ENCODE results near the gene C14orf119.

Gene C14orf119

DNA sequence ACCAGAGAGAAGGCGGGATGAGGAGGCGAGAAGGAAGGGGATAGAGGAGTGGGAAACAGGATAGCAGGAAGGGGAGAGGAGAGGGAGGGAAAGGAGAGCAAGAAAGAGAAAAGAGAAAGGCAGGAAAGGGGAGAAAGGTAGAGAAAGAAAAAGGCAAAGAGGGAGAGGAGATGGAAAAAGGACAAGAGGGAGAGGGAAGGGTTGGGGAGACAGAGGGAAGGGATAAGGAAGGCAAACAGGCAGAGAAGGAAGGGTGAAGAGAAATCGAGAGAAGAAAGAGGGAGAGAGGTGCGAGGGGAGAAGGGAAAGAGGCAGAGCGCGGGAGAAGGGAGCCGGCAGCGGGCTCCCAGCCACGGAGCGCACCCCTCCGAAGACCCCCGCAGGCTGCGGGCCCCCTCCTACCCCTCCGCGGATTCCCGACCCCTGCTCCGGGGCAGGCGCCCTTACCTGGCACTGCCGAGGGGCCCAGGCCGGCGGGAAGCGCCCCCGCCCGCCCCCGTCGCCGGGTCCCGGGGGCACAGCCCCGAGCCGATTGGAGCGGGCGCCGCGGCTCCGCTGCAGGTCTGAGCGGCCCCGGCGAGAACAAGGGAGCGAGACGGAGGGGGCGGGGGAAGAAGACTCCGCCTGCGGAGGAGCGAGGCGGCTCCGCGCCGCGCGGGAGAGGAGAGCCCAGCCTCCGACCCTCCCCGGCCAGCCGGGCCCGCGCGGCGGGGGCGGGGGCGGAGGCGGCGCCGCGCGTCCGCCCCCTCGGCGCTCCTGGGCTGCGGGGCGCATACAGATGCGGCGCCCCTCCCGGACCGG is 38.1 kb upstream of the C14orf119 start, which contains the start of gene CDH24:
Gene CDH24, minus strand, starts transcription at position 565 of the 801 bp plus-strand sequence. CDS start 1,787 bp downstream, outside the sequence.
- H3K27ac Mint-ChIP-seq: peak within 1 kb of the TSS; percentile 82

DNA sequence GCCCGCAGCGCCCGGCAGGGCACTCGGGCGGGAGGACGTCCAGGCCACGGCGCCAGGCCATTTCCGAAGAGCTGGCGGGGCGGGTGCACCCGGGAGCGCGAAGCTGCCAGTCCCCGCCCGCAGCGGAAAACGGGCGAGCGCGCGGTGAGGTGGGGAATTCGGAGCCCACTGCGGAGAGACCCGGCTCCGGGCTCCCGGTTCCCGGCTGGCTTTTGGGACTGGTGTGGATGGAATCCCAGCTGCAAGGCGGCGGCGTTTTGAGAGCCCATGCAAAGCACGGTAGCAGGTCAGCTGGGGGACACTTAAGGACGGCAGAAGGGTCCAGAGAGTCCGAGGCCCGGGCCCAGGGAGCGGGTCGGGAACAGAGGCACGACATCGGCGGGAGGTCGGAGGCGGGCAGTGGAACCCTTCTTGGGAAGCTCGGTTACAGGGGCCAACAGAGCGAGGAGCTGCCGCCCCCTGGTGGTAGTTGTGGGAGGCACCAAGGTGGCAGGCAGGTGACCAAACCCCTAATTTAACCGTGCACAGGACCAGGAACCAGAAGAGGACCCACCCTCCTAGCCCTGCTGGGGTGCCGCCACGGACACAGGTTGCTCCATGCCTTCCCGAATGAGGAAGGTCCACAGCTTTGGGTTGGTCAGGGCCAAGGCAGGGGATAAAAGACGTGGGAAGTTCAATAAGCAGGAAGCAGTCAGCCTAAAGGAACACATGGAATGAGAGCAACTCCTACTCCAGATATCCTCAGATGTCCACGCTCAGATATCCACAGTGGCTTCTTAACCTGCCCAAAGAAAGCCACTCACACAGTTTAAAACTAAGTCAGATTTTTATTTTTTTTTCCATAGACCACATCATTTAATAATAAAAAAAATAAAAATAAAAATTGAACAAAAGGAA is 37.3 kb upstream of the C14orf119 start:
- Mint-ChIP-seq H3K9me3 (no peaks in the 10 kb centered on the region), H3K4me3 (peak overlapping the region; percentile 82), H3K4me1 (ENCODE audit: low read depth) (peaks cover 20% of the 10 kb centered on the region), H3K27me3 (peaks cover 4% of the 10 kb centered on the region), H3K27ac (peak overlapping the region; percentile 82), H3K36me3 (ENCODE audit: low read depth) (peaks cover 50% of the 10 kb centered on the region)
- peak; percentile 91 for DNase-seq

More for the DNA sequence above, 38.1 kb upstream of the C14orf119 start, which contains the start of gene CDH24:
- Mint-ChIP-seq H3K4me3 (peak within 1 kb of the TSS; percentile 82), H3K4me1 (ENCODE audit: low read depth) (peaks cover 20% of the 10 kb centered on the region), H3K9me3 (no peaks in the 10 kb centered on the region), H3K27me3 (peaks cover 4% of the 10 kb centered on the region), H3K36me3 (ENCODE audit: low read depth) (peaks cover 41% of the 10 kb centered on the region)
- peak; percentile 77 for DNase-seq

DNA sequence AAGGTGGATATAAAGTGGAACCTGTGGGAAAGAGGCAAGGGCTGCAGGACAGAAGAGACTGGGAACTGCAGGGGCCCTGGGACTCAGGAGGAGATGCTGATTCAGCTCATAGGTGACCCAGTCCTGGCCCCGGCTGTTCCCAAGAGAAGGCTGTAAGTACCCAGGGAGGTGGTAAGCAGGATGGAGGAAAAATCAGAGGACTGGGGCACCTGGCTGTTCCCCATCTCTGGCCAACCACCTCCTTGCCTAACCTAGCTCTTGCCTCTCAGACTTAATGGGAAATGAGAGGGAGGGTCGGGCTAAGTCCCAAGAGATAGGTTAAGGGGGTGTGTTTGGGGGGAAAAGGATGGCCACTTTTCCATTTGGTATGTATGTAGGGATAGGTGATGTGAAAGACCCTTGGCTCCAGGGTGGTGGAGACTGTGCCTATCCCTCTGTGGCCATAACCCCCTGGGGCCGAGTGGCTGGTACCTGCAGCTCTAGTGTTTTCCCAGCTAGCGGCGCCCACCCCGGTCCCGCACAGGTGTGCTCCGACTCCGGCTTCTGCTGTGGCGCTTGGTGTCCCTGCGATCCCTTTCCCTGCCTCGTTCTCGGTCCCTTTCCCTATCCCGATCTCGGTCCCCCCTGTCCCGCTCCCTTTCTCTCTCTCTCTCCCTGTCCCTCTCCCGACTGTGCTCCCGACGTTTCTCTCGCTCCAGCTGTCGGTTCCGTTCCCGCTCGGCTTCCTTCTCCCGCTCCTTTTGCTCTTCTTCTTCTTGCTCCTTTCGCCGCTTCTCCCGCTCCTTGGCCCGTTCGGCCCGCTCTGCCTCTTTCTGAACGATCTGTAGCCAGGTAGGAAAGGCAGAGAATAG is 36.4 kb upstream of the C14orf119 start:
- Mint-ChIP-seq H3K27ac (no peak overlapping the region), H3K9me3 (no peaks in the 10 kb centered on the region), H3K4me3 (no peak overlapping the region), H3K27me3 (peaks cover 4% of the 10 kb centered on the region), H3K4me1 (ENCODE audit: low read depth) (peaks cover 20% of the 10 kb centered on the region), H3K36me3 (ENCODE audit: low read depth) (peaks cover 59% of the 10 kb centered on the region)
- no peak for DNase-seq

DNA sequence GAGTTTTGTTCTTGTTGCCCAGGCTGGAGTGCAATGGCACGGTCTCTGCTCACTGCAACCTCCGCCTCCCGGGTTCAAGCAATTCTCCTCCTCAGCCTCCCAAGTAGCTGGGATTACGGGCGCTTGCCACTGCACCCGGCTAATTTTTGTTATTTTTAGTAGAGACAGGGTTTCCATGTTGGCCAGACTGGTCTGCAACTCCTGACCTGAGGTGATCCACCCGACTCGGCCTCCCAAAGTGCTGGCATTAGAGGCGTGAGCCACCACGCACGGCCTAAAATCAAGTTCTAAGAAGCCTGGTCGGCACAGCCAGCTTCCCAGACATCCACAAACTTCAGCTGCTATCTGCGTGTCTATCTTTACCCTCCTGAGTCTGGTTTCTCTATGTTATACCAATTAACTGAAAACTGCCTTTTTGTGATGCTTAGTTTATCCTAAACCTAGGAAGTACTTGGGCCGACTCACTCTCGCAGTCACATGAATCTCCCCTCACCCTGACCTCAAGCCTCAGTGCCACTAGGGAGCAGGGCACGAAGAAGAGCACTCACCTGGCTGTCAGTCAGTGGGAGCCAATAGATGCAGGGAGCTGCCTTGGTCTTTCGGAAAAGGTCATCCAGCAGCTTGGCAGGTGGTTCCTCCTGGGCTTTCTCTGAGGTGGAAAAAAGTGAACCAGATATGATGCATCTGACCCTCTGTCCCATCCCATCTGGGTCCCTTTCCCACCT is 34.6 kb upstream of the C14orf119 start:
- peaks cover 21% of the 10 kb centered on the region for H3K4me1 Mint-ChIP-seq (ENCODE audit: low read depth)
- H3K4me3 Mint-ChIP-seq: no peak overlapping the region
- peaks cover 75% of the 10 kb centered on the region for H3K36me3 Mint-ChIP-seq (ENCODE audit: low read depth)
- H3K27me3 Mint-ChIP-seq: peaks cover 4% of the 10 kb centered on the region
- DNase-seq: no peak
- peak overlapping the region; percentile 47 for H3K27ac Mint-ChIP-seq
- no peaks in the 10 kb centered on the region for H3K9me3 Mint-ChIP-seq

DNA sequence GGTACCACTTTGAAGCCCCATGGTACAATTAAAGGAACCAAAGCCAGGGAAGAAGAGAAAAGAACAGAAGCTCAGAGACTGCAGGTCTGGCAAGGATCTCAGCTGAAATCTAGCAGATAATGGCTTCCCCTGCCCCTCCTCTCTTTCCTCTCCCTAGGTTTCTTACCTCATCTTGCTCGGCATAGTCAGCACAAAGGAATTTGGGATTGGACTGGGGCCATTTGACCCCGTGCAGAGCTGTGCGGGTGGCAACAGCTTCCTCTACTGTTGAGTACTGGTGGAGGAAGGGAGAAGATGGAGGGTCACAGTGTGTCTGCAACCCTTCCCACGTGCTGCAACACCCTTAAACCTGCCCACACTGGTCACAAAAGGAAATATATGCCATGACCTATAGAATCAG is 33.3 kb upstream of the C14orf119 start:
- Mint-ChIP-seq H3K4me3 (no peak overlapping the region), H3K27me3 (no peaks in the 10 kb centered on the region), H3K4me1 (ENCODE audit: low read depth) (peaks cover 12% of the 10 kb centered on the region), H3K9me3 (no peaks in the 10 kb centered on the region), H3K27ac (peak overlapping the region; percentile 4), H3K36me3 (ENCODE audit: low read depth) (peaks cover 88% of the 10 kb centered on the region)
- peak; percentile 5 for DNase-seq

DNA sequence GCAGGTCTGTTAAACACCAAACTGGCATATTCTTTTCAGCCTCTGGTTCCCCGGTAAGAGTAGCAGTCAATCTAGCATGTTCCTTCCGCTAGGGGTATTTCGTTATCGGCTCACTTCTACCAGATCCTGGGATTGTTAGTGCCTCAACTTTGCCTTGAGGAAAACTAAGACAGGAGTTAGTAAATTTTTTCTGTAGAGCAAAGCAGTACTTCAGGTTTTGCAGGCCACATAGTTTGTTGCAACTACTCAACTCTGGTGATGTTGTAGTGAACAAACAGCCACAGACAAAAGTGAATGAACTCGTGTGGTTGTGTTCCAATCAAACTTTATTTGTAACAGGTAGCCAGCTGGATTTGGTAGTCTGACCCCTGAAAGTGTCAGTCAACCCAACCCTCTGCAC is 31.7 kb upstream of the C14orf119 start:
- Mint-ChIP-seq H3K4me3 (no peak overlapping the region), H3K27ac (peak overlapping the region; percentile 22), H3K9me3 (no peaks in the 10 kb centered on the region), H3K27me3 (no peaks in the 10 kb centered on the region), H3K36me3 (ENCODE audit: low read depth) (peaks cover 97% of the 10 kb centered on the region), H3K4me1 (ENCODE audit: low read depth) (peaks cover 10% of the 10 kb centered on the region)
- no peak for DNase-seq

DNA sequence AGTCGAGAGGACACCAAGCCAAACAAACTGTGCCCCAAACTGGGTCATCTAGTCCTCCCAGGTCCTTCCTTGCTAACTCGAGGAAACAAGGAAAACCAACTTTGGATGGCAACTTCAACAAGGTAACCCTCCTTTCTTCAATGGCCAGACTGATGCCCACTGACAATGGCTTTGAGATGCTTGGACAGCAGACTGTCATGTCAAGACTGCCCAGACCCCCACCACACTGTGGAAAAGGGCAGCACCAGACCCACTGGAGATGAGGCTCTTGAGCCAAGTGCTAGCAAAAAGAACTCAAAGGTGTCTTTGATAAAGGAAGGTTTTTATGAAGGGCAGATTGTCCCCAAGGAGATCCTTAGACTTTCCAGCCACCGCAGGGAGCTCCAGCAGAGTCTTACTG is 28.9 kb upstream of the C14orf119 start:
- Mint-ChIP-seq H3K4me1 (ENCODE audit: low read depth) (peaks cover 30% of the 10 kb centered on the region), H3K27me3 (no peaks in the 10 kb centered on the region), H3K9me3 (no peaks in the 10 kb centered on the region), H3K36me3 (ENCODE audit: low read depth) (peaks cover 92% of the 10 kb centered on the region), H3K27ac (peak overlapping the region; percentile 47), H3K4me3 (no peak overlapping the region)
- DNase-seq: peak; percentile 9

DNA sequence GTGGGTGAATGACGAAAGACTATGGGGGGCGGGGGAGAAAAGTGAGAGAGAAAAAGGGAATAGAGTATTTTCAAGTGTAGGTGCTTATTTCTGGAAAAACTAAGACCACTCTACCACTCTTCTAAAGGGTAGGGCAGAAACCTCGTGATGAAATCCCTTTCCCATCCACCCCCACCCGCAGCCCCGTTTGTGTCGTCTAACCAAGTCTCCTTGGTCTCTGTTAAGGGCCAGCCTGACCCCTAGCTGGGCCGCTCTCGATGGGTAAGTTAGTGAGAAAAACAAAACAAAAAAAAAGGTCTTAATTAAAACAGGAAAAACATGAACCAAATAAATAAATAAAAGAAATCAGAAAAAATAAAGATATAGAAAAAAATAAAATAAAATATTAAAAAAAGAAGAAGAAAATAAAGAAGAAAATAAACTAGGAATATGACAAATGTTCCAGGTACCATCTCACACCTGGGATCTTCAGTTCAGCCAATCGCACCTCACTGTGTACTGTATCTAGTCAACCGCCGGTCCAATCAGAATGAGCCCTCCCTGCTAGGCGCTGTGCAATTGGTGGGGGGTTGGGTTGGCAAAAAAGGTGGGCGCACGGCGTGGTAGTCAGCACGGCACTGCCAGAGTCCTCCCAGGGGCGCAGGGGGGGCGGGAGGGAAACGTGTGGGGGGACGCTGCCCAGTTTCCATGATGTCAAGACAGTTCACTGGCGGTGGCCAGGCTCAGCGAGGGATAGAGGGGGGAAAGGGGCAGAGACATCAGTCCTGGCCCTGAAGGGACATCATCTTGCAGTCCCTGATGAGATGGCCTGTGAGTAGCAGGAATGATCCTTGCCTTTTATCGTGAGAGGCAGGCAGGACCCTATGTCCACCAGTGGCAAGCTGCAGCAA is 28.2 kb upstream of the C14orf119 start:
- DNase-seq: peak; percentile 20
- H3K9me3 Mint-ChIP-seq: no peaks in the 10 kb centered on the region
- no peak overlapping the region for H3K4me3 Mint-ChIP-seq
- peaks cover 38% of the 10 kb centered on the region for H3K4me1 Mint-ChIP-seq (ENCODE audit: low read depth)
- no peaks in the 10 kb centered on the region for H3K27me3 Mint-ChIP-seq
- H3K36me3 Mint-ChIP-seq (ENCODE audit: low read depth): peaks cover 93% of the 10 kb centered on the region
- peak overlapping the region; percentile 47 for H3K27ac Mint-ChIP-seq

DNA sequence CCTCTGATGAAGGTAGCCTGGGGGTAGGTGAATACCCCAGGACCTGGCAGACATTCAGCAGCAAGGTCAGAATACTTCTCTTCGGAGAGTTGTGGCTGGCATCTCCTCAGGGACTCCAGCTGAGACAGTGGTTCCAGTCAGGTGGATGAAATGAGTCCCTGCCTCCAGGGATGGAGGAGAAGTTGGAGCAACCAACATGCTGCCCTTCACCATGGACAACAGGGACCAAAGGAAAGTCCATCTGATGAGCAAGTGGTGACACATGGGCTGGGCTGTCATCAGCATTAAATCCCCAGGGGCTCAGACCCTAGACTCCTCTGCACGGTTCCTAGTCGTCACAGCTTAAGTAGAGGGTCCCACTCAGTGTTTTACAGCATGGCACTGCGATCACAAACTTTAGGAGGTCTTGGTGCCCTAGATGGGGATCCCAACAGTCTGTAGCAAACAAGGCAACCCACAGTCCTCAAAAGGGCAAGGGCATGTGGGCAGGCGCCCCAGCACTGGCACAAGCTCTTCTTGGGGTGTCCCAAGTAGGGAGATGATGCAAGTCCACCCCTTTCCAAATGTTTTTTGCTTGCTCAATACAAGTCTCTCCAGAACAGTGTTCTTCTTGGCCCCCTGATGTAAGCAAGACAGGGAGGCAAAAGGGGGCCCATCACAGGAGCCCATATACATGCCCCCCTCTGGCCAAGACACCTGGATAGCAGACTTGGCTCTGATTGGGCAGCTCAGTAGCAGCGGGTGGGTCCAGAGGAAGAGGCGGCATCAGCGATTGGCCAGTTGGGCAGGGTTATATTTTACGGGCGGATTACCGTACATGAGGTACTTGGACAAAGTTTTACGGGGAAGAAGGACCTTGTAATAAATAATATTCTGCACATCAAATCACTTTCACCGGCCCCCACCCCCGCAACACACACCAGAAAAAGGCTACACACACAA is 27.2 kb upstream of the C14orf119 start:
- no peaks in the 10 kb centered on the region for H3K27me3 Mint-ChIP-seq
- H3K9me3 Mint-ChIP-seq: no peaks in the 10 kb centered on the region
- peak overlapping the region; percentile 85 for H3K27ac Mint-ChIP-seq
- DNase-seq: peak; percentile 22
- peaks cover 93% of the 10 kb centered on the region for H3K36me3 Mint-ChIP-seq (ENCODE audit: low read depth)
- peaks cover 44% of the 10 kb centered on the region for H3K4me1 Mint-ChIP-seq (ENCODE audit: low read depth)
- H3K4me3 Mint-ChIP-seq: peak overlapping the region; percentile 98

DNA sequence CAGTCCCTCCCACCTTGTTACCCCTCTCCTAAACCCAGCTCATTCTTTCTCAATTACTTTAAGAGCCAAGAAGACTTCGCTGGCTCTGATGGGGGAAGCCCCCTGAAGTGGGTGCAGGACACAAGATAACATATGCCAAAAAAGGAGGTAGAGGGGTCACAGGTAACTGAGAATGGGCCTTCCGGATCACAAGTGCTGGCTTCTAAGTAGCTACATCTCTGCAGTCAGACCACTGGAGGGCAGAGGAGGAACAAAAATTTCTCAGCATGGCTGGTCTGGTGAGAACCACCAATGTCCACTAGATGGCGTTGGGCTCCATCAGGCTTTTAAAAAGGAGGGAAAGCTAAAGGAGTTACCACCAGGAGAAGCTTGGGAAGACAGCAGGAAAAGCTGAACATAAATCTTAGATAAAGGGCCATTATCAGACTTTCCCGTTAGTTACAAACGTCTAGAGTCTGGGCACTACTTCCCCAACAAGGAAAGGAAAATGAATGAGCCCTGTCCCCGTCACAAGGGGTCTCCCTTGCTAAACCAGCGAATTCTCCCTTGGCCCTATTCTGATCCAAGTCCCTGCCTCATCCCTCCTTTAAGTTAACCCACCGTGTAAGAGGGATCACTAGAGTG is 26.4 kb upstream of the C14orf119 start:
- Mint-ChIP-seq H3K4me3 (peak overlapping the region; percentile 98), H3K4me1 (ENCODE audit: low read depth) (peaks cover 44% of the 10 kb centered on the region), H3K27me3 (no peaks in the 10 kb centered on the region), H3K9me3 (no peaks in the 10 kb centered on the region), H3K27ac (peak overlapping the region; percentile 85), H3K36me3 (ENCODE audit: low read depth) (peaks cover 93% of the 10 kb centered on the region)
- peak; percentile 70 for DNase-seq

DNA sequence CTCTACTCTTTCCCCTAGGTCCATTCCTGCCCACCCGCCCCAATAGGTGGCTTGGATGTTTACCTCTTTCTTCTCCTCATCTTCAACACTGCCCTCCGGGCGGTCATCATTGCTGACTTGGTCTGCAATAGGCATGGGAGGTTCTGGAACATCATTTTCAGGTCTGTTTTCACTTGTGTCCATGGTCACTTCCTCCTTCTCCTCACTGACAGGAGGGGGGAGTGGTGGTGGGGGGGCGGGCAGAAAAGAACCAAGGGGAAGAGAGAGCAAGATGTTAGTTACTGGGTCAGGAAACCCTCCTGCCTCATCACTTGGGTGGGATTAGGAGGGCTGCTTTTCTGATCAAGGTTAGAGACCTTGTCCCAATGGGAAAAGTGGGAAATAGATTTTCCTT is 25.9 kb upstream of the C14orf119 start:
- no peak for DNase-seq
- no peaks in the 10 kb centered on the region for H3K27me3 Mint-ChIP-seq
- peak overlapping the region; percentile 98 for H3K4me3 Mint-ChIP-seq
- H3K9me3 Mint-ChIP-seq: no peaks in the 10 kb centered on the region
- peaks cover 92% of the 10 kb centered on the region for H3K36me3 Mint-ChIP-seq (ENCODE audit: low read depth)
- peaks cover 44% of the 10 kb centered on the region for H3K4me1 Mint-ChIP-seq (ENCODE audit: low read depth)
- H3K27ac Mint-ChIP-seq: peak overlapping the region; percentile 85

Measured in activated T-cell treated with anti-CD3 and anti-CD28 coated beads, Interleukin-2, amount 50 U/mL, for 24 hours (primary cell).